ENCODE measurements around the gene ULK4. TPM values are rescaled to one million over a fixed set of nuclear protein-coding genes. Genes with fewer than 3 reads are reported as not detected.

ULK4 gene
- total and polyA plus RNA-seq, 9 of the 15 experiments (the other 6 are each of a cell fraction or from before 2014, with no cell fraction given), result 3.0 to 5.9 (median 3.5) TPM

DNA sequence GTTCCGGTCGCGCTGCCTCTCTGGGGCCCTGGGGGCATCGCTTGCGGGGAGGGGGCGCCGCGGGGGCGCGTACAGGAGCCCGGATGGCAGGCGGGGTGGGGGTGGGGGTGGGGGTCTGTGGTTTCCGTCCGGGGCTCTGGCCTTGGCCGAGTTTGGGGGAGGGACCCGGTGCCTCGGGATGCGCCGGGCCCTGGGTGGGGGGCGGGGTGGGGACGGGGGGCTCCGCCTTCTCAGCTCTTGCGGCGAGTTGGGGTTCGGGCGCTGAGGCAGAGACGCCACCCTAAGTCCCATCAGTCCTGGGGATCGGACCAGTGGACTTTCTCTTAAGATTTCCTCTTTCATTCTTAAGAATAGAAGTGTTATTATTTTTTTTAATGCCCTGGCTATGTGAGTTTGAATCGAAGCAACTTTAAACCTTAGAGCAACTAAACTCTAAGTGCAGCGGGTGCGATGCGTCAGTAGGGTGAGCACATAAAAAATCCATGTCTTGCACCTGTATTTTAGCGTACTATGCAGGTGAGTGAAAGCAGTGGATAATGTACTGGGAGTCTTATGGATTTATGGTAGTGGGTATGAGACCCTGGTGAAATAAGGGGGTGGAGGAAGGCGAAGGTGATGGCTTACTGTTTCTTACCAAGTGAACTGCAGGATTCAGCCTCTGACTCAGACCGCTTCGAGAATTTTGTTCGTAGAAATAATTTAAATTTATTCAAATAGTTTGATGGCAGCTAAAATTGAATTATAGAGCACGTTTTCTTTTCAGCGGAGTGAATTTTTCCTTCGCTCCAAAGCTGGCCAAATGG lies 761.8 kb downstream of the ULK4 start:
- no peaks in the 10 kb centered on the region for H3K36me3 ChIP-seq (ENCODE audit: control insufficient read depth, insufficient read depth, low read length)
- WGBS (ENCODE audit: insufficient coverage, low coverage, missing lambda C conversion rate), result 2% methylated on average over 24 of the region's 40 CpGs
- H3K9me3 ChIP-seq (replicated peaks; ENCODE audit: control insufficient read depth, insufficient read depth, low read depth, low read length), result no peaks in the 10 kb centered on the region
- peak overlapping the region; percentile 92 to 98 for H3K9ac ChIP-seq (ENCODE audit: insufficient read depth in 1 of 2, low read depth in 2 of 2, low read length in 2 of 2)
- ChIA-PET CTCF (ENCODE audit: low intra/inter-chr PET ratio) (no interaction called here), POLR2A (interaction anchor here (0.6 to 3.8 kb wide), 26 partner anchors 9 to 250 kb away, joined by 3 to 33 read pairs (median 4); no protein-coding TSS in a partner anchor)
- H3K4me2 ChIP-seq (ENCODE audit: insufficient read depth, low read length), result peak overlapping the region; percentile 89
- H3K4me1 ChIP-seq (replicated peaks in 1 of 2; ENCODE audit: control insufficient read depth in 2 of 2, insufficient read depth in 2 of 2, low read length in 2 of 2), result peaks cover 9 to 16% of the 10 kb centered on the region in 2 experiments; a peak in 4 of 5 replicates
- ATAC-seq (peak; percentile 37), DNase-seq (ENCODE audit: extremely low read depth in 1 of 4, low spot score in 3 of 4) (peak; percentile 63 to 79 (median 76)), FAIRE-seq (no peak)
- H4K20me1 ChIP-seq (replicated peaks; ENCODE audit: control insufficient read depth, insufficient read depth, low read length), result peaks cover 45% of the 10 kb centered on the region
- intact Hi-C loops (cut with micrococcal nuclease), result loop anchor here (5.0 to 10.0 kb wide), 2 partner anchors 83 to 615 kb away; no protein-coding TSS in a partner anchor
- in situ Hi-C loops (cut with MboI), result no loop called here
- BruUV-seq (replicated peaks), result TSS peak; percentile 42
- peak overlapping the region; percentile 94; the same call in 2 of the 3 replicates for H3K27ac ChIP-seq (ENCODE audit: extremely low read depth, low read depth, low read length)
- no peak overlapping the region for H2AFZ ChIP-seq (ENCODE audit: low read depth, low read length)
- peaks cover 57% of the 10 kb centered on the region for H3K79me2 ChIP-seq (ENCODE audit: control insufficient read depth, insufficient read depth, low read length)
- H3K9me1 ChIP-seq (ENCODE audit: control insufficient read depth, insufficient read depth, low read length), result no peaks in the 10 kb centered on the region
- H3K4me3 ChIP-seq, result peak overlapping the region; percentile 90
- H3K27me3 ChIP-seq (ENCODE audit: control insufficient read depth in 2 of 2, insufficient read depth in 2 of 2, low read length in 2 of 2), result peaks cover 5 to 23% of the 10 kb centered on the region in 2 experiments; a peak in 4 of 5 replicates
- TF ChIP-seq MEF2D (tag; conservative IDR thresholded peaks at IDR 0.05; ENCODE audit: low read depth), result no peak
- TF ChIP-seq, protein P1, sequence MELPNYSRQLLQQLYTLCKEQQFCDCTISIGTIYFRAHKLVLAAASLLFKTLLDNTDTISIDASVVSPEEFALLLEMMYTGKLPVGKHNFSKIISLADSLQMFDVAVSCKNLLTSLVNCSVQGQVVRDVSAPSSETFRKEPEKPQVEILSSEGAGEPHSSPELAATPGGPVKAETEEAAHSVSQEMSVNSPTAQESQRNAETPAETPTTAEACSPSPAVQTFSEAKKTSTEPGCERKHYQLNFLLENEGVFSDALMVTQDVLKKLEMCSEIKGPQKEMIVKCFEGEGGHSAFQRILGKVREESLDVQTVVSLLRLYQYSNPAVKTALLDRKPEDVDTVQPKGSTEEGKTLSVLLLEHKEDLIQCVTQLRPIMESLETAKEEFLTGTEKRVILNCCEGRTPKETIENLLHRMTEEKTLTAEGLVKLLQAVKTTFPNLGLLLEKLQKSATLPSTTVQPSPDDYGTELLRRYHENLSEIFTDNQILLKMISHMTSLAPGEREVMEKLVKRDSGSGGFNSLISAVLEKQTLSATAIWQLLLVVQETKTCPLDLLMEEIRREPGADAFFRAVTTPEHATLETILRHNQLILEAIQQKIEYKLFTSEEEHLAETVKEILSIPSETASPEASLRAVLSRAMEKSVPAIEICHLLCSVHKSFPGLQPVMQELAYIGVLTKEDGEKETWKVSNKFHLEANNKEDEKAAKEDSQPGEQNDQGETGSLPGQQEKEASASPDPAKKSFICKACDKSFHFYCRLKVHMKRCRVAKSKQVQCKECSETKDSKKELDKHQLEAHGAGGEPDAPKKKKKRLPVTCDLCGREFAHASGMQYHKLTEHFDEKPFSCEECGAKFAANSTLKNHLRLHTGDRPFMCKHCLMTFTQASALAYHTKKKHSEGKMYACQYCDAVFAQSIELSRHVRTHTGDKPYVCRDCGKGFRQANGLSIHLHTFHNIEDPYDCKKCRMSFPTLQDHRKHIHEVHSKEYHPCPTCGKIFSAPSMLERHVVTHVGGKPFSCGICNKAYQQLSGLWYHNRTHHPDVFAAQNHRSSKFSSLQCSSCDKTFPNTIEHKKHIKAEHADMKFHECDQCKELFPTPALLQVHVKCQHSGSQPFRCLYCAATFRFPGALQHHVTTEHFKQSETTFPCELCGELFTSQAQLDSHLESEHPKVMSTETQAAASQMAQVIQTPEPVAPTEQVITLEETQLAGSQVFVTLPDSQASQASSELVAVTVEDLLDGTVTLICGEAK (IDR thresholded peaks at IDR 0.05), result peak; percentile 82
- TF ChIP-seq, protein P1 (CRISPR knock-in tag; IDR thresholded peaks at IDR 0.05), result peak; percentile 75
- TF ChIP-seq CHD1 (IDR thresholded peaks at IDR 0.05; ENCODE audit: low read length), result peak; percentile 32
- TF ChIP-seq MXI1 (IDR thresholded peaks at IDR 0.05; ENCODE audit: low read depth, low read length), result no peak
- TF ChIP-seq, protein P2, sequence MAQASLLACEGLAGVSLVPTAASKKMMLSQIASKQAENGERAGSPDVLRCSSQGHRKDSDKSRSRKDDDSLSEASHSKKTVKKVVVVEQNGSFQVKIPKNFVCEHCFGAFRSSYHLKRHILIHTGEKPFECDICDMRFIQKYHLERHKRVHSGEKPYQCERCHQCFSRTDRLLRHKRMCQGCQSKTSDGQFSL (CRISPR knock-in tag; IDR thresholded peaks at IDR 0.05), result no peak
- TF ChIP-seq, protein P2 (tag; IDR thresholded peaks at IDR 0.05), result 0 out of 4 replicates have a peak, but pooled peaks of 1 of the 2 experiments have one; percentile 21
- TF ChIP-seq ARID1B (IDR thresholded peaks at IDR 0.05), result 0 out of 2 replicates have a peak, but pooled peaks have one; percentile 2
- TF ChIP-seq ZNF175 (CRISPR knock-in tag; IDR thresholded peaks at IDR 0.05; ENCODE audit: low read depth), result 0 out of 2 replicates have a peak, but pooled peaks have one; percentile 1
- TF ChIP-seq RBBP5 (IDR thresholded peaks at IDR 0.05; ENCODE audit: borderline replicate concordance, insufficient read depth, low read length, poor library complexity, severe bottlenecking), result no peak

Data from K562 (cell line).